ENCODE results near the gene TNIP1. TPM values are rescaled to one million over a fixed set of nuclear protein-coding genes. Genes with fewer than 3 reads are reported as not detected.

Gene TNIP1
- total RNA-seq, 1 experiment from 2014 or later = 65.7 TPM

DNA sequence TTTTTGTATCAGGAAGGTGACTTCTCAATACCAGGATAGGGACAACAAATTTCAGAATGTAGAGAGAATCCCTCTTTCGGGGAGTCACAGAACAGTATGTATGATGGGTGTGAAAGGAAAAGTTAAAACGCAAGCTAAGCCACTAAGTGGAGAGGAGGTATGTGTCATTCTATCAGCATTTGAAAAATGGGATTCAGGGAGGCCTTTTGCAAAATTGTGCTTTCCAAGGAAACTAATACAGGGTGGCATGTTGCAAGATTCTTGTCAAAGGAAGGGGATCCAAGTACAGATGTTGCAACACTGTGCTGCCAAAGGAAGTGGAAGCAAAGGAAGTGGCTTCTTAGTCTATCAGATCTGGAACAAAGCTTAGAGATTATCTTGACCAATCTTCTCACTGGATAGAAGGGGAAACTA lies 12.6 kb upstream of the TNIP1 start:
- peak overlapping the region; percentile 29 for H3K27ac Mint-ChIP-seq (ENCODE audit: unreplicated experiment)
- intact Hi-C loops (cut with micrococcal nuclease; ENCODE audit: unreplicated experiment) = no loop called here
- peaks cover 7% of the 10 kb centered on the region for H3K36me3 Mint-ChIP-seq (ENCODE audit: insufficient read depth, unreplicated experiment)
- Histone ChIP-seq H3K9me3 (no peaks in the 10 kb centered on the region), H3K4me1 (peaks cover 38% of the 10 kb centered on the region), H3K4me3 (ENCODE audit: low read depth, low read length) (no peak overlapping the region), H3K27me3 (replicated peaks; ENCODE audit: control insufficient read depth, insufficient read depth, low read length) (no peaks in the 10 kb centered on the region), H3K36me3 (ENCODE audit: control insufficient read depth, insufficient read depth, low read length) (no peaks in the 10 kb centered on the region)
- POLR2A ChIA-PET = interaction anchor here (0.6 kb wide), 1 partner anchor 36 kb away, joined by 3 read pairs; no protein-coding TSS in a partner anchor
- H3K4me1 Mint-ChIP-seq (ENCODE audit: low read depth, unreplicated experiment) = peaks cover 29% of the 10 kb centered on the region
- H3K4me3 Mint-ChIP-seq (ENCODE audit: unreplicated experiment) = no peak overlapping the region
- BruUV-seq (replicated peaks) = no TSS peak
- no peaks in the 10 kb centered on the region for H3K9me3 Mint-ChIP-seq (ENCODE audit: unreplicated experiment)
- no peaks in the 10 kb centered on the region for H3K27me3 Mint-ChIP-seq (ENCODE audit: insufficient read depth, unreplicated experiment)
- CTCF ChIA-PET = interaction anchor here (0.8 kb wide), 1 partner anchor 159 kb away, joined by 7 read pairs; no protein-coding TSS in a partner anchor
- DNase-seq = peak in 1 of 2 experiments; percentile 24
- TF ChIP-seq CTCF (IDR thresholded peaks at IDR 0.05; ENCODE audit: insufficient read depth in 1 of 2, low read depth in 1 of 2, low read length in 1 of 2, severe bottlenecking in 1 of 2, unreplicated experiment in 1 of 2) = no peak

DNA sequence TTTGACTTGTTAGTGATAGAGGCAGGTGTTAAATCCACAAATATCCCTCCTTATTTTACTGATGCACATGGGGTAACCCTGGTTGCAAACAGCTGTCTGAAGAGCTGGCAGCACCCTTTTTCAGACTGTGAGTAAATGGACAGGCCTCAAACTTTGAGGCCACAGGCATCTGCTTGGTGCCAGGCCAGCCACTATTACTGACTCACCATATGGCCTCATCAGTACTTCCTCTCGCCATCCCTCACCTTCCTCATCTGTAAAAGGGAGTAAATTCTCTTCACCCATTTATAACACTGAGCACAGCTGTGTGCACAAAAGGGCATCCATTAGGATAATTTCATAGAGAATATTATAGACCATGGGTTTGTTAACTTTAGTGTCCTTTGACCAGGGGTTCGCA lies 11.9 kb upstream of the TNIP1 start:
- H3K4me3 Mint-ChIP-seq (ENCODE audit: unreplicated experiment) = no peak overlapping the region
- Histone ChIP-seq H3K4me3 (ENCODE audit: low read depth, low read length) (no peak overlapping the region), H3K9me3 (no peaks in the 10 kb centered on the region), H3K27me3 (replicated peaks; ENCODE audit: control insufficient read depth, insufficient read depth, low read length) (no peaks in the 10 kb centered on the region), H3K4me1 (peaks cover 38% of the 10 kb centered on the region), H3K36me3 (ENCODE audit: control insufficient read depth, insufficient read depth, low read length) (no peaks in the 10 kb centered on the region)
- no peak for DNase-seq
- no peak overlapping the region for H3K27ac Mint-ChIP-seq (ENCODE audit: unreplicated experiment)
- BruUV-seq (replicated peaks) = no TSS peak
- H3K27me3 Mint-ChIP-seq (ENCODE audit: insufficient read depth, unreplicated experiment) = no peaks in the 10 kb centered on the region
- TF ChIP-seq CTCF (IDR thresholded peaks at IDR 0.05; ENCODE audit: insufficient read depth in 1 of 2, low read depth in 1 of 2, low read length in 1 of 2, severe bottlenecking in 1 of 2, unreplicated experiment in 1 of 2) = no peak
- ChIA-PET POLR2A (no interaction called here), CTCF (no interaction called here)
- H3K36me3 Mint-ChIP-seq (ENCODE audit: insufficient read depth, unreplicated experiment) = peaks cover 7% of the 10 kb centered on the region
- intact Hi-C loops (cut with micrococcal nuclease; ENCODE audit: unreplicated experiment) = no loop called here
- no peaks in the 10 kb centered on the region for H3K9me3 Mint-ChIP-seq (ENCODE audit: unreplicated experiment)
- peaks cover 29% of the 10 kb centered on the region for H3K4me1 Mint-ChIP-seq (ENCODE audit: low read depth, unreplicated experiment)

DNA sequence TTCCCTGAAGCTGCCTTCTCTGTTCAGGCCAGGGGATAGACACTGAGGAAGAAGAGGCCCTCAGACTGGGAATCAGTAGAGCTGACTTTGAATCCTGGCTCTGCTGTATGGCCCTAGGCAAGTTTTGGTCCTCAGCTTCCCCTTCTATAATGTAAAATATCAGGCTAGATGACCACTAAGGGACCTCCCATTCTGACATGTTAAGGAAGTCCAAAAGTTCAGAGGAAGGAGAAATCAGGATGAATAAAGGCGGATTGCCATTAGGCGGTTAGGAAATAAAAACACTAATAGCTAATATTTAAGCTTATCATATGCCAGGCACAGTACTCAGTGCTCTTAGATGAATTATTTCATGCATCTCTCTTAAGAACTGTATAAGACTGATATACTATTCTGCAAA lies 8.9 kb upstream of the TNIP1 start:
- peaks cover 26% of the 10 kb centered on the region for H3K4me1 ChIP-seq
- Mint-ChIP-seq H3K27ac (ENCODE audit: unreplicated experiment) (no peak overlapping the region), H3K9me3 (ENCODE audit: unreplicated experiment) (no peaks in the 10 kb centered on the region), H3K4me3 (ENCODE audit: unreplicated experiment) (no peak overlapping the region), H3K4me1 (ENCODE audit: low read depth, unreplicated experiment) (peaks cover 21% of the 10 kb centered on the region), H3K36me3 (ENCODE audit: insufficient read depth, unreplicated experiment) (peaks cover 7% of the 10 kb centered on the region), H3K27me3 (ENCODE audit: insufficient read depth, unreplicated experiment) (no peaks in the 10 kb centered on the region)
- H3K9me3 ChIP-seq = no peaks in the 10 kb centered on the region
- no peaks in the 10 kb centered on the region for H3K27me3 ChIP-seq (replicated peaks; ENCODE audit: control insufficient read depth, insufficient read depth, low read length)
- TF ChIP-seq CTCF (IDR thresholded peaks at IDR 0.05; ENCODE audit: insufficient read depth in 1 of 2, low read depth in 1 of 2, low read length in 1 of 2, severe bottlenecking in 1 of 2, unreplicated experiment in 1 of 2) = no peak
- POLR2A ChIA-PET = no interaction called here
- H3K36me3 ChIP-seq (ENCODE audit: control insufficient read depth, insufficient read depth, low read length) = no peaks in the 10 kb centered on the region
- no peak for DNase-seq
- BruUV-seq (replicated peaks) = no TSS peak
- intact Hi-C loops (cut with micrococcal nuclease; ENCODE audit: unreplicated experiment) = no loop called here
- CTCF ChIA-PET = interaction anchor here (1.0 kb wide), 1 partner anchor 26 kb away, joined by 3 read pairs; no protein-coding TSS in a partner anchor
- H3K4me3 ChIP-seq (ENCODE audit: low read depth, low read length) = no peak overlapping the region

All from Caco-2 (cell line).